GM19240 (cell line): ENCODE results near the gene PCDH12.

Experiments
- DNase-seq: peaks from one replicate; pipeline ENCODE4 v3.0.0; 2011; ENCODE audit warnings: low spot score; ENCODE audit not compliant: insufficient read length

PCDH12 gene

GRCh38 chr5:141958113-141958512 lies at the start of gene PCDH12:
PCDH12 (minus strand) TSS chr5:141958202; CDS start chr5:141957851, 351 bp downstream.
- no peak for DNase-seq

GRCh38 chr5:142007237-142007544 lies 49.2 kb upstream of the PCDH12 start:
- no peak for DNase-seq

- DNase-seq: no peak
Observed at GRCh38 chr5:142006363-142007236, 48.6 kb upstream of the PCDH12 start.

- DNase-seq: no peak
Observed at GRCh38 chr5:142003266-142003800, 45.3 kb upstream of the PCDH12 start.

- DNase-seq: no peak
Observed at GRCh38 chr5:142000704-142001484, 42.9 kb upstream of the PCDH12 start.

GRCh38 chr5:142000173-142000572 lies 42.2 kb upstream of the PCDH12 start:
- no peak for DNase-seq

- DNase-seq: no peak
Observed at GRCh38 chr5:141997358-141997960, 39.5 kb upstream of the PCDH12 start.

GRCh38 chr5:141995656-141996055 lies 37.7 kb upstream of the PCDH12 start:
- no peak for DNase-seq

- no peak for DNase-seq
Observed at GRCh38 chr5:141994511-141995136, 36.6 kb upstream of the PCDH12 start.

GRCh38 chr5:141992349-141992963 lies 34.5 kb upstream of the PCDH12 start:
- no peak for DNase-seq

- DNase-seq: no peak
Observed at GRCh38 chr5:141989720-141990119, 31.7 kb upstream of the PCDH12 start.

GRCh38 chr5:141986072-141986471 lies 28.1 kb upstream of the PCDH12 start:
- no peak for DNase-seq

- no peak for DNase-seq
Observed at GRCh38 chr5:141982626-141983025, 24.6 kb upstream of the PCDH12 start.

GRCh38 chr5:141978389-141978788 lies 20.4 kb upstream of the PCDH12 start:
- no peak for DNase-seq

GRCh38 chr5:141976176-141976575 lies 18.2 kb upstream of the PCDH12 start:
- no peak for DNase-seq

- no peak for DNase-seq
Observed at GRCh38 chr5:141973871-141974595, 16.0 kb upstream of the PCDH12 start.

- DNase-seq: peak; percentile 58
Observed at GRCh38 chr5:141969783-141970771, 12.1 kb upstream of the PCDH12 start.

GRCh38 chr5:141968914-141969608 lies 11.1 kb upstream of the PCDH12 start, which contains the start of gene RNF14:
RNF14 (plus strand) TSS chr5:141969105; CDS start chr5:141973589, 4,484 bp downstream.
- DNase-seq: peak; percentile 77
